ENCODE measurements around the gene RTP5. TPM values are rescaled to one million over a fixed set of nuclear protein-coding genes. Genes with fewer than 3 reads are reported as not detected.

The RTP5 gene
- polyA plus RNA-seq, 1 of the 3 experiments (the other 2 are of a cell fraction): not detected

DNA sequence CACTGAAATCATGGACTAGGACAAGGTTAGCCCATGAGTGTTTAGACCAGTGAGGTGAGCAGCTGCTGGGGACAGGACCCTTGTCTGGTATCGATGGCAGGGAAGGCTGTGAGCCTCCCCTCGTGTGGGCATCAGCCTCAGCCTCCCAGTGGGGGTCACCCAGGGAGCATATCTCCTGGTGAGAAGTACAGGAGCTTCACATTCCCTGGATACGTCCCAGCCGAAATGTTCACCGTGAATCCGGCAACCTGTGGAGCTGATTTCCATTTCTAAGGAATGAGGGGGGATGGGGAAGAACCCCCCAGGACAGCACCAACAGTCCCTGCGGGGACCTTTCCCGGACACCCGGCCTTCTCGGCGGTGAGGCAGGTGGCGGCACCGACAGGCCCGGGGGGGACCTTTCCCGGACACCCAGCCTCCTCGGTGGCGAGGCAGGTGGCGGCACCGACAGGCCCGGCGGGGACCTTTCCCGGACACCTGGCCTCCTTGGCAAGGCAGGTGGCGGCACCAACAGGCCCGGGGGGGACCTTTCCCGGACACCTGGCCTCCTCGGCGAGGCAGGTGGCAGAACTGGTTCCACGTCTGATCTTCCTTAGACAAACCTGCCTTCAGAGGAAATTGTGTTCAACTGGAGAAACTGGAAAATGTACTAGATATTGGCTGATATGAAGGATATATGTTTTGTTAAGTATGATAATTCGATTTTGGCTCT lies 21.2 kb downstream of the RTP5 start (continued):
- TF ChIP-seq, protein P1, sequence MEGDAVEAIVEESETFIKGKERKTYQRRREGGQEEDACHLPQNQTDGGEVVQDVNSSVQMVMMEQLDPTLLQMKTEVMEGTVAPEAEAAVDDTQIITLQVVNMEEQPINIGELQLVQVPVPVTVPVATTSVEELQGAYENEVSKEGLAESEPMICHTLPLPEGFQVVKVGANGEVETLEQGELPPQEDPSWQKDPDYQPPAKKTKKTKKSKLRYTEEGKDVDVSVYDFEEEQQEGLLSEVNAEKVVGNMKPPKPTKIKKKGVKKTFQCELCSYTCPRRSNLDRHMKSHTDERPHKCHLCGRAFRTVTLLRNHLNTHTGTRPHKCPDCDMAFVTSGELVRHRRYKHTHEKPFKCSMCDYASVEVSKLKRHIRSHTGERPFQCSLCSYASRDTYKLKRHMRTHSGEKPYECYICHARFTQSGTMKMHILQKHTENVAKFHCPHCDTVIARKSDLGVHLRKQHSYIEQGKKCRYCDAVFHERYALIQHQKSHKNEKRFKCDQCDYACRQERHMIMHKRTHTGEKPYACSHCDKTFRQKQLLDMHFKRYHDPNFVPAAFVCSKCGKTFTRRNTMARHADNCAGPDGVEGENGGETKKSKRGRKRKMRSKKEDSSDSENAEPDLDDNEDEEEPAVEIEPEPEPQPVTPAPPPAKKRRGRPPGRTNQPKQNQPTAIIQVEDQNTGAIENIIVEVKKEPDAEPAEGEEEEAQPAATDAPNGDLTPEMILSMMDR (IDR thresholded peaks at IDR 0.05): no peak
- TF ChIP-seq TCF12 (IDR thresholded peaks at IDR 0.05) (no peak), EZH2phosphoT487 (IDR thresholded peaks at IDR 0.05; ENCODE audit: borderline replicate concordance, low read depth) (no peak), RFX5 (IDR thresholded peaks at IDR 0.05; ENCODE audit: low read length) (no peak), FOSL2 (IDR thresholded peaks at IDR 0.05; ENCODE audit: borderline replicate concordance, low read depth) (no peak)

DNA sequence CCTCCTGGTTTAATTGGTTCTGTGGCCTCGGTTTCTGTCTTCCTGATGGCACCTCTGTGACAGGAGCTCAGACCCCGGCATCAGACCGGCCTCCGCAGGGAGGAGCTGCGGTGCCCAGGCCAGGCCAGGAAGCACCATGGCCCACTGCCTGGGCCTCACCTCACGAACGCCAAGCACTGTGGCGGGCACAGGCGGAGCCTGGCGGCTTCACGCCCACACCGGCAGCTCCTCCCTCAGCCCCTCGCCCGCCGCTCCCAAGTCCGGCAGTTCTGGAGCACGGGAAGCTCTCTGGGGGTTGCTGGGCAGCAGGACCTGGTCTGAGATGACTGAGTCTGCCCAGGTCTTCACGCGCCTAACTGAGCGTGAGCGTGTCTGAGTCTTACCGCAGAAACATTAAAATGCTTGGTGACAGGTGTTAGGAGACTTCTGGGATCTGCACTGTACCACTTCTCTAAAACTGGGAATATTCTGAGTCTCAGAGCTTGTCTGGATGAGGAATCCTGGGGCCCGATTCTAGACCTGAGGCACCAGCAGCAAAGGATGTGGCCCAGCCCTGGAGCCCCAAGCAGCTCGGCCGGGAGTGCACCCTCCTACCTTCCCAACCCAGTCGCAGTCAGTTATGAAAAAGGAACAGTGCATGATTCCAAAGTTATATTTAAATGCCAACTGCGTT lies 21.9 kb downstream of the RTP5 start:
- H3K9ac ChIP-seq: no peak overlapping the region
- no peak for TF ChIP-seq PBX3 (IDR thresholded peaks at IDR 0.05)
- no peak for TF ChIP-seq POLR2AphosphoS5 (IDR thresholded peaks at IDR 0.05; ENCODE audit: low read depth, low read length)
- TF ChIP-seq NRF1 (IDR thresholded peaks at IDR 0.05; ENCODE audit: low read depth, low read length): no peak
- no peak for TF ChIP-seq FOXM1 (IDR thresholded peaks at IDR 0.05; ENCODE audit: low read depth)
- no peak for TF ChIP-seq USF1 (IDR thresholded peaks at IDR 0.05; ENCODE audit: borderline replicate concordance, low read depth)
- TF ChIP-seq RAD21 (IDR thresholded peaks at IDR 0.05; ENCODE audit: low read length): no peak
- TF ChIP-seq RXRA (IDR thresholded peaks at IDR 0.05; ENCODE audit: borderline replicate concordance, low read depth): no peak
- TF ChIP-seq USF2 (IDR thresholded peaks at IDR 0.05; ENCODE audit: borderline replicate concordance, low read depth, low read length): no peak
- no peak for TF ChIP-seq TEAD4 (IDR thresholded peaks at IDR 0.05; ENCODE audit: borderline replicate concordance, insufficient read depth)
- no peak for TF ChIP-seq TCF12 (IDR thresholded peaks at IDR 0.05)
- TF ChIP-seq NFIC (IDR thresholded peaks at IDR 0.05; ENCODE audit: borderline replicate concordance): no peak
- ChIA-PET POLR2A (no interaction called here), CTCF (interaction anchor here (2.7 kb wide), 1 partner anchor 13 kb away, joined by 8 read pairs; no protein-coding TSS in a partner anchor)
- H3K4me3 ChIP-seq (ENCODE audit: low read depth in 2 of 2, low read length in 1 of 2): no peak overlapping the region
- no peaks in the 10 kb centered on the region for H3K9me2 ChIP-seq
- H3K27me3 ChIP-seq (ENCODE audit: insufficient read depth): no peaks in the 10 kb centered on the region
- no peak overlapping the region for H3K27ac ChIP-seq (ENCODE audit: low read depth in 2 of 2, low read length in 1 of 2)
- H3K36me3 ChIP-seq (replicated peaks in 1 of 2; ENCODE audit: control insufficient read depth in 1 of 2, insufficient read depth in 2 of 2, low read length in 1 of 2): no peaks in the 10 kb centered on the region
- H3F3A ChIP-seq (replicated peaks; ENCODE audit: insufficient read depth): no peaks in the 10 kb centered on the region
- peaks cover 0 to 27% of the 10 kb centered on the region in 2 experiments; a peak in 1 of 4 replicates for H3K4me1 ChIP-seq (ENCODE audit: control insufficient read depth in 1 of 2, insufficient read depth in 2 of 2, low read depth in 1 of 2, low read length in 1 of 2)
- no peaks in the 10 kb centered on the region for H3K9me3 ChIP-seq
- H2AFZ ChIP-seq (ENCODE audit: low read depth): no peak overlapping the region
- 92% methylated on average over 19 of the region's 27 CpGs for WGBS (ENCODE audit: low lambda C conversion rate)
- no peaks in the 10 kb centered on the region for H4K20me1 ChIP-seq (ENCODE audit: insufficient read depth)
- no peak for DNase-seq
- no peaks in the 10 kb centered on the region for H3K79me2 ChIP-seq (ENCODE audit: insufficient read depth)
- H3K4me2 ChIP-seq: no peak overlapping the region
